Measurements from ENCODE around the gene LRTM1.

LRTM1 gene

DNA sequence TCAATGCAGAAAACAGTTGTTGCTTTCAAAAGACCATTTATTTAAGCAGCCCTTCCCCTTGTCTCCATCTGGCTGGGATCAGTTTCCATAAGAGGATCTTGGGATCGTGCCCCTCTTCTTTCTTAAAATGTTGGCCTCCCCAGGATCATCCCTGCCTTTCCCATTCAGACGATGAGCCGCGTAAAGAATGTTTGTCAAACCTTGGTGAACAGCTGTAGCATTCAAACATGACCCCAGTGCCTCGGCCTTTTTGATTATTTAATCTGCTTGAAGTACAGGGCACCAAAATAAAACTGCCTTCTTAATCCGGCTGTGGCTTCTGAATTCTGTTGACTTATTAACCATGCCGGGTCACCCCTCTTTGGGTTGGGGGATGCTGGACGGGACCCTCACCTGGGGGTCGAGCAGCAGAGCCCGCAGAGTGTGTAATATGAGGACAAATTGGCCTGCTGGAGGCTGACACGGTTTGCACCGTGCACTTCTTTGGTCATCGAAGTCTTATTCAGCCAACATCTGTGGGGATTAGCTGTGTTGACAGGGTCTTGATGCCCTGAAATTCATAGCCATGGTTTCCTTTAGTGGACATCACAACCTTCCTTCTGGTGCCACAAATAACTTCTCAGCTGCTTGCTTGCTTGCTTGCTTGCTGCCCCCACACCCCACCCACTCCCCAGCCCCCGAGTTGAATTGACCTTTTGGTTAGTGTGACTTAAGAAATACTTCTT lies at the start of gene LRTM1:
Gene LRTM1, minus strand, starts transcription at position 14 of the 725 bp plus-strand sequence. CDS start 148 bp downstream, outside the sequence.
- DNase-seq (ENCODE audit: low spot score), result no peak

- no peak for DNase-seq (ENCODE audit: low spot score)
These were observed 49.6 kb upstream of the LRTM1 start for GRCh38 chr3:54977439-54977838.

DNA sequence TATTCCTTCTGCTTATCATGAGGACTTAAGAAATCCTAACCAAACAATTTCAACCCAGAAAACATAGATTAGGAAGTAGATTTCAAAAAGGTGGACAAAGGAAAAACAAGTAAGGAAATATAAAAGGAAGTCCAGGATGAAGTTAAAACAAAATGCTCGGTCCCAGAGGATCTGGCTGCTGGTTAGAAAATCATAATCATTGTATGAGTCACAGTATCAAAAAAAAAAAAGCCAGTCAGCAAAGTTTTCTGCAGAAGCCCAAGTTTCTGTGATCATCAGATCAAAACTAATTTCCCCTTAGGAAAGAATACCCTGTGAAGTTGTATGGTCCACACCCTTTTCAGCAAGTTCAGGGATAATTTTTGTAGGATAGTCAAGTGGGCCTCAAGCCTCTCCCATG lies 43.0 kb upstream of the LRTM1 start:
- no peak for DNase-seq (ENCODE audit: low spot score)

DNA sequence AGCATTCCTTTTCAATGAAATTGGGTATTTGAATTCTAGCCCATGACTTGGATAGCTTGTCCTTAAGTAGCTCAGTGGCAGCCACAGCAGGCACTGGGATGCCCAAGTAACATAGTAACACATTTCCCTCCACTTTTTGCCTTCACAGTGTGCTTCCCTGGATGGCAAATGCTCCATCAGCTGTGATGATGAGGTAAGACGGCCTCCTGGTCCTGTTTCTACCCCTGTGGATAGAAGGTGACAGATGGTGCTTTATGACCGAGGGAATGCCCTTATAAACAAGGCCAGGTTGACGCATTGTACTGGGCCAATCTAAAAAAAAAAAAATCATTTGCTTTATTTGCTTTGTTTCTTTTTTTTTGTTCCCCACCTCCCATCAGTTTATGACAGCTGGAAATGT lies 41.8 kb upstream of the LRTM1 start:
- DNase-seq (ENCODE audit: low spot score), result no peak

- DNase-seq (ENCODE audit: low spot score), result no peak
These were observed 40.8 kb upstream of the LRTM1 start for GRCh38 chr3:54968546-54969172.

DNA sequence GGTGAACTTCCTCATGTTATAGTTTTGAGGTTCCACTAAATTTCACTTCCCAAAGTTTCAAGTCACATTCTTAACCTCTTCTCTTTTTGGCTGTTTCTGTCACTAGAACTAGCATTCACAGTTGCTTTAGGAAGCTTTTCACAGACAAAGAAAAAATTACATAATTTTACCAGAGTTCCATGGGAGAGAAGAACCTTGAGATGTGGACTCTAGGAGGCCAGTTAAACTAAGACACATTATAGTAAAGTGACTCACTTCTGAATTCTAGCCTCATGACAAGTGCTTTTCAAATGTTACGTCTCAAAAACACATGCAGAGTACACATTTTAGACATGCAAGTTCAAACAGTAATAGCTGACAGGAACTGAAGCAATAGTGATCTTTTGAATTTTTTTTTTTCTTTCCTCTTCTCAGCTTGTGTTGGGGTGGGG lies 39.9 kb upstream of the LRTM1 start:
- DNase-seq (ENCODE audit: low spot score), result no peak

- no peak for DNase-seq (ENCODE audit: low spot score)
These were observed 39.1 kb upstream of the LRTM1 start for GRCh38 chr3:54966979-54967378.

DNA sequence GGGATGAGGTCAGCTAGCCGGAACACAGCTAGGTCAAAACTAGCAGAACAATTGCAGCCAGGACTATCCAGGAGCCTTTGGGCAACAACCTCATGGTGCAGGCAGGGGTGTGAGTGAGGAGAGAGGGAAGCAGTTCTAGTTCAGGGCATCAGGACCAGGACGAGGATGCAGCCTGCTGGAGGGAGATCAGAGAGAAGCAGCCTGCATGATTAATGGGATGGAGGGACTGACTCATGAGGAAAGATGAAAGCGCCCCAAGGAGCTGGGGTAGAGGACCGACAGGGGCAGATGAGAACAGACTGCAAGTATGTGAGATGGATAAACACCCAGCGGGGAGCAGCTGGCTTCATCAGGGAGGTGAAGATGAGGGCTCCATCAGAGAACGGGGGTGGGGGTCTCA lies 37.9 kb upstream of the LRTM1 start:
- DNase-seq (ENCODE audit: low spot score), result no peak

- no peak for DNase-seq (ENCODE audit: low spot score)
These were observed 36.2 kb upstream of the LRTM1 start for GRCh38 chr3:54964081-54964480.

DNA sequence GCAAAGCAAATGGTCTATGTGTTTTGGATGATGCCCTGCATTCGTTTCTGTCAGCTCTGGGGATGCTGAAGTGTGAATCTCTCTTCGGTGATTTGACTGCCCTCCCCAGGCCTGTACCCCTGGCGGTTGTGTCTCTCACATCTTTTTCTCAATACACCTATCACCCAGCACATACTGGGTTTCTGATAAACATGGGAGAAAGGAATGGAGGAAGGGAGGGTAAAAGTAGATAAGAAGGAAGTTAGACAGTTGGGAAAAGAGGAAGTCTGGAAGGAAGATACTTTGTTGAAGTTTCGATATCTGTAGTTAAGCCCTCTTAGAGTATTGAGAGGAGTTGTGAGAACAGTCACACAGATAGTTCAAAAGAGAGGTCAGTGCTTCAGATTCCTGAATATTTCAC lies 35.8 kb upstream of the LRTM1 start:
- DNase-seq (ENCODE audit: low spot score), result no peak

DNA sequence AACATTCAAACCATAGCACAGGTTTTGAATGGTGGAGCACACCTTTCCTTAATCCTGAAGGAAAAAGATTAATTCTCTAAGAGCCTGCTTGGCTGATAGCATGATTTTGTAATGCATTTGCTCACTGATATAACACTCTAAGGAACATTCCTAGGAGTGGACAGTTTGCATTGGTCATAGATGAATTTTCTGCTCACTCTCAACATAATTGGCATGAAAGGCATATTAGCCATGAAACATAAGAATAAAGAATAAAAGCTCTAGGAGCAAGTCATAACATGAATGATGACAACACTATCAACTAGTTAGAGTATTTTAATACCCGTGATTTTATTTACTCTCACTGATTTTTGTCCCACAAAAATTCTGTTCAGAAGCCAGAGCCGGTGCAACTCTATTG lies 34.3 kb upstream of the LRTM1 start:
- no peak for DNase-seq (ENCODE audit: low spot score)

- no peak for DNase-seq (ENCODE audit: low spot score)
These were observed 32.8 kb upstream of the LRTM1 start for GRCh38 chr3:54960701-54961100.

GRCh38 chr3:54960082-54960481 lies 32.2 kb upstream of the LRTM1 start:
- DNase-seq (ENCODE audit: low spot score), result no peak

GRCh38 chr3:54957711-54958110 lies 29.9 kb upstream of the LRTM1 start:
- no peak for DNase-seq (ENCODE audit: low spot score)

DNA sequence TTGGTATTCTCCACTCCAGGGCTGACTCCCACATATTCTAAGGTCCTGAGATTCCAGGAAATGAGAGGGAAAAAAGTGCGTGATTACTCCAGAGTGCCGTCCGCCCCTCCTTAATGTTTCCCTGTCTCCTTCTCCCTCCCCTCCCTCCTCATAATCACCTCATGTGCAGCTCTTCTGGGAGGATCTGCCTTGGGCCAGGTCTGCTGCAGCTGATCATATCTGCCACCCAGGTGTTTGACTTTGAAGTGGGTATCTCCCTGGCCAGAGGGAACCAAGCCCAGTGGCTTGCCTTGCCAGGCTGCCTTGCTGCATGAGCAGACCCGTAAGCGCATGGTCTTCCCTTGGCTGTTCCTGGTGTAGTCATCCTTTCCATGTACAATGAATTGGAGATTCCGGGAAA lies 28.1 kb upstream of the LRTM1 start:
- no peak for DNase-seq (ENCODE audit: low spot score)

DNA sequence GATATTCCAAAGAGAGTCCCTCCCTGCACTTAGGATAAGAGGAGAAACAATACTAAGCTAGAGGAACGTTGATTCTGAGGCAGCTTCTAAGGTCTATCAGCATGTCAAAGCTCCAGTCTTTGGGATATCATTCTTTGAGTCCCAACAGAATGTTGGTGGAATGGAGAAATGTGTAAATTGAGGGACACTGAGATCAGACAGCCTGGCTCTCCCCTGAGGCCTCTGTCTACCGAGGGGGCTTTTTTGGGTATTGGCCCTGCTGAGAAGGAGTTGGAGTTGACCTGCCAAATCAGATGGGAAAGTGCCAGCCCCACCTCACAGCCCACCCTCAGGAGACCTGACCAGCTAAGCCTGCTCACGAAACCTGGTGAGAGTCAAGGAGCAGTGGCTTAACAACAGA lies 27.6 kb upstream of the LRTM1 start:
- DNase-seq (ENCODE audit: low spot score), result no peak

GRCh38 chr3:54954521-54954920 lies 26.7 kb upstream of the LRTM1 start:
- DNase-seq (ENCODE audit: low spot score), result no peak

DNA sequence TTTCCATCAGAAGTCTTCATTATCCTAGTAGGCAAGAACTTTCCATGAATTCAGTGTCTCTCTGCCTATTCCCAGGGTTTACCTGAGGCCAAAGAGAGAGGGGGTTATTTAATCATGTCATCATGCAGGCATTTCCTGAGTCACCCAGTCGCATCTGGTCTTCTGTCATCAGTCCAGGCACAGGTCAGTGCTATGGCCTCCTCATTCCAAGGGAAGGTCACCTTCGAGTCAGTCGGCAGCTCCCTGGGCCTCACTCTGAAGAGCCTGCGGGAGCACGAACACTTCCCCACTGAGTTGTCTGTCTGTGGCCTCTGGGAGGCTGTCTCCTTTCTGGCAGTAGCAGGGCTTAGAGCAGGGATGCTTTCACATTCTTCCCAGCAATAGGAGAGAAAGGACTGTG lies 26.2 kb upstream of the LRTM1 start:
- peak; percentile 53 for DNase-seq (ENCODE audit: low spot score)

DNA sequence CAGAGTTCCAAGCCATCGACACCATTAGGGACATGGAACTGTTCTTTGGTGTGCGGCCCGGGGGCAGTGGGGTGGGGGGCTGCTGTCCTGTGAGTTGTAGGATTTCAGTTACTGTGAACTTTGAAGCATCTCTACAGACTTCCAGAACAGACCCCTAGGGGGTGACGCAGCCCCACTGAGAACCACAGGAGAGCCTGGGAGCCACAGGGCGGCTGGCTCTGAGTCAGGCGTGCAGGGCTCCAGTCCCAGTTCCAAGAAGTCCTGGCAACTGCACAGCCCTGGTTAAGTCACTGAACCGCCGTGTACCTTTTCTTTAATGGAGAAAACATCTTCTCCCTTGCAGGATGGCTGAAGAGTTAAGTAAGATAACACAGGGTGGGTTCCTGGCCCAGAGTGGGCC lies 23.5 kb upstream of the LRTM1 start:
- peak; percentile 21 for DNase-seq (ENCODE audit: low spot score)

- DNase-seq (ENCODE audit: low spot score), result no peak
These were observed 22.6 kb upstream of the LRTM1 start for GRCh38 chr3:54950391-54951003.

DNA sequence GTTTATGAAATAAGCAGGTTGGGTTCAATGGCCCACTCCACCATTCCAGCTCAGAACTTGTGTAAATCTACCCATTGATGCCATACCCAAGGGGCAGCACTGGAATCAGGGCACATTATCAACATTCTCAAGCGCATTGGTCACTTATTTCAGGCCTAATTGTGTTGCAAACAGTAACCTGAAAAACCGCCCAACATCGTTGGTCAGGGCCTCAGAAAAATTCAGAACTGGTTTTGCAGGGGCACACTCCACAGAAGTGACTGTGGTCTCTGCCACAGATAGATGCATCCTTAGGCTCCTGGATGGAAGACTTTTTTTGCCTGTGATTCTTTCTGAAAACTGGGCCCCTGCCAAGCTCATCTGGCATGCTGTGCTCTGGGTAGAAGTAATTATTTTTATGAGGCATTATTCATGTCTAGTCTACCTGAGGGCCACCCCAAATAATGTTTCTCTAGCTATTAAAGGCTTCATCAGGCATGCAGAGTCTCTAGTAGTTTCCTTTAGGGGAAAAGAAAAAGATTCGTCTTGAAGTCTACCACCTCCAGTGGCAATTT lies 21.7 kb upstream of the LRTM1 start:
- no peak for DNase-seq (ENCODE audit: low spot score)

GRCh38 chr3:54941690-54942362 lies 14.0 kb upstream of the LRTM1 start:
- DNase-seq (ENCODE audit: low spot score), result no peak

DNA sequence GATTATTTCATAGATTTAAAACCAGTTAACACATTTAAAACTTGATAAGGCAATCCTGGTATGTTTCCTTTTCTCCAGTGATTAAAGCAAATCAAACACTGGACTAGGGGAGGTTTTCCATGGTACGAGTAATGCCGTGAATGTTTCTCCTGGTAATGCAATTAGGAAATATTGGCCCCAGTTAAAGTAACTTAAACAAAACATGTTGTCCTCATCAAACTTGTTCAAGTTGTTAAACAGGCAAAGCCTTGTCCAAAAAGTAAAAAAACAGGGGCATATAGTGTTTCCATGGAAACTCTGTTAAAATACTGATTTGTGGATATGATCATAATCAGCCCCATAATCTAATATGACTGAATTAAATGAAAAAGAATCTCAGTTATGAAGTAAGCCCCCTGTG lies 13.1 kb upstream of the LRTM1 start:
- no peak for DNase-seq (ENCODE audit: low spot score)

Measured in SW480 (cell line).